Esophagus squamous epithelium (tissue), 4 donors: ENCODE measurements around the gene CNDP2.

ENCODE experiments used
- POLR2A ChIP-seq, 4 donors: fragments of 450-650 bp; IDR thresholded peaks; one replicate each; pipeline ENCODE4 v1.6.1; 2017; ENCODE audit warnings: antibody characterized with exemption in 4 of 4, mild to moderate bottlenecking in 4 of 4, moderate library complexity in 3 of 4
- TF ChIP-seq, protein P1 (sequence below), 6 experiments: fragments of 450-650 bp in 4 of 6; fragments of 200-600 bp in 2 of 6; sonication (generic) in 2 of 6; IDR thresholded peaks; one replicate each; pipeline ENCODE4 v1.5.1; 2016 to 2019; ENCODE audit warnings: antibody characterized with exemption in 6 of 6, mild to moderate bottlenecking in 4 of 6, moderate library complexity in 4 of 6

DNA sequence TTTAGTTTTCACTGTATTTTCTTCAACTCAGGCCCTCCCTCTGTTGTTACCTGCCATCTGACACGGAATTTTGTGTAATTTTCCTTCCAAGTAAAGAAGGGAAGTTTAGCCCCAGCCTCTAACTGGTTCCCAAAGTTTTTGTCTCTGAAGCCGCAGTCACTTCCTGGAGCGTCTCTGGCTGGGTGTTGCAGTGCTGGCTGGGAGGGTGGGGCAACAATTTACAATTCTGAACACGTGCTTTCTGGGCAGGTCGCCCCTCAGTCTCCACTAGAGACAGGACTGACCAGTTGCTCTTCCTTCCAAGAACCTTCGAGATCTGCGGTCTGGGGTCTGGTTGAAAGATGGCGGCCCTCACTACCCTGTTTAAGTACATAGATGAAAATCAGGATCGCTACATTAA lies 3.5 kb downstream of the CNDP2 start:
- peak in 1 of 4 donors; percentile 23 for TF ChIP-seq POLR2A (IDR thresholded peaks at IDR 0.05)
- TF ChIP-seq, protein P1, sequence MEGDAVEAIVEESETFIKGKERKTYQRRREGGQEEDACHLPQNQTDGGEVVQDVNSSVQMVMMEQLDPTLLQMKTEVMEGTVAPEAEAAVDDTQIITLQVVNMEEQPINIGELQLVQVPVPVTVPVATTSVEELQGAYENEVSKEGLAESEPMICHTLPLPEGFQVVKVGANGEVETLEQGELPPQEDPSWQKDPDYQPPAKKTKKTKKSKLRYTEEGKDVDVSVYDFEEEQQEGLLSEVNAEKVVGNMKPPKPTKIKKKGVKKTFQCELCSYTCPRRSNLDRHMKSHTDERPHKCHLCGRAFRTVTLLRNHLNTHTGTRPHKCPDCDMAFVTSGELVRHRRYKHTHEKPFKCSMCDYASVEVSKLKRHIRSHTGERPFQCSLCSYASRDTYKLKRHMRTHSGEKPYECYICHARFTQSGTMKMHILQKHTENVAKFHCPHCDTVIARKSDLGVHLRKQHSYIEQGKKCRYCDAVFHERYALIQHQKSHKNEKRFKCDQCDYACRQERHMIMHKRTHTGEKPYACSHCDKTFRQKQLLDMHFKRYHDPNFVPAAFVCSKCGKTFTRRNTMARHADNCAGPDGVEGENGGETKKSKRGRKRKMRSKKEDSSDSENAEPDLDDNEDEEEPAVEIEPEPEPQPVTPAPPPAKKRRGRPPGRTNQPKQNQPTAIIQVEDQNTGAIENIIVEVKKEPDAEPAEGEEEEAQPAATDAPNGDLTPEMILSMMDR (IDR thresholded peaks at IDR 0.05), result no peak
